Hypothalamus (tissue), 51 donors: ENCODE measurements around the gene NUDT2.
"Not testable (repeated sequence)": the region's sequence is repeated elsewhere in the genome, so short reads cannot be mapped to it uniquely, and the experiment has no call there.

Experiments
- DNase-seq, 51 donors: peaks; one replicate each; lab custom pipeline; 2025; lab: John Stamatoyannopoulos, UW

Gene NUDT2

DNA sequence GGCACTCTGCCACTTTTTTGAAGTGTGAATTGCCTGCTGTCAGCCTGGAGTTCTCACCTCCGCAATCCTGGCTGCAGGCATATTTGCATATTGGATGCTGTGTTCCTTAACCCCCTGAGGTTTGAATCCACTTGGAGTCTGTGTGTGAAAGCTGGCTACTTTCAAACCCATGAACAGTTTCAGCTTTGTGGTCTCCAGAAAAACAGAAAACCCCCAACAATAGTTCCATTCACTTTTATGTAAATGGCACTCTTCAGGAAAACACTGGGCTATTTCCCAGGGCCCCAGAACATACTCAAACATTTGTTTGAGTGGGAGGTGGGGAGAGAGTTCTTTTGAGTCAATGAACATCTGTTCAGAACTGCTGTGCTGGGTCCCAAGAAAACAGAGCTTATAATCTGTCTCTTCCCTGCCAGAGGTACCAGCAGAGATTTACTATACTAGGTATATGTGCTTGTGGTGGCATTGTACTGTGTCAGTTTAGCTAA is 5.0 kb downstream of the NUDT2 start:
- peak in 34 of 51 donors; percentile 12 to 91 (median 56) for DNase-seq

DNA sequence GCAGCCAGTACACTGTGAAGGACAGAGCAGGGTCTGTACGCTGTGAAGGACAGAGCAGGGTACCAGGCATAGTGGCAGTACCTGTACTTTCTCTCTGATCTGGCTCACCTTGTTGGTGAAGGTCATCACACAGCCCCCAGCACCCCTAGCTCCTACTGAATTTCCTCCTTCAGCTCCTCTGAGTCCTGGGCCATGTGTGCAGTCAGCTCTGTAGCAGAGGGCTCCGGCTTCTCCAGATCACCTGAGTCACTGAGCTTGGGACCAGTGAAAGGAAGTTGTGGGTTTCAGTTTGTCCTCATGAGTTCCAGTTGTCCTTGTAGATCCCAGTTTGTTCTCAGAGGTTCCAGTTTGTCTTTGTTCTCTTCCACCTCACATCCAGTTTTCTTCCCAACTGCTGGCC is 5.5 kb downstream of the NUDT2 start:
- DNase-seq: peak in 3 of 51 donors; percentile 19 to 74 (median 46)

DNA sequence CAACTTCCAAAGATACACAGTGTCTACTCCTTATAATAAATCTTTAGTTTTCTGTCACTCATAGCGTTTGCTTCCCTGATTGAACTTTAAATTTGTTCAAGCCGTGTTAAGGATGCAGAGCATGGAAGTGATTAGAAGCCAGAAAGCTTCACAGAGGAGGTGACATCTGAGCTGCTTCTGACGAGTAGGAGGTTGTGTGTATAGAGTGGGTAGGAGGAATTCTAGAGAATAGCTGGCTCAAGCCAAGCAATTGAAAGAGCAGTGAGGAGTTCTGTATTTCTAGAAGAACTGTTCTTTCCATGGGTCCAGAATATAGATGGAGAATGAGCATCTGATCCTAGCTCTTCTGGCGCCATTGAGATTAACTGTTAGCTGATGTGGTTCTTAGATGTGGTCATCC is 6.0 kb downstream of the NUDT2 start:
- DNase-seq: no peak

DNA sequence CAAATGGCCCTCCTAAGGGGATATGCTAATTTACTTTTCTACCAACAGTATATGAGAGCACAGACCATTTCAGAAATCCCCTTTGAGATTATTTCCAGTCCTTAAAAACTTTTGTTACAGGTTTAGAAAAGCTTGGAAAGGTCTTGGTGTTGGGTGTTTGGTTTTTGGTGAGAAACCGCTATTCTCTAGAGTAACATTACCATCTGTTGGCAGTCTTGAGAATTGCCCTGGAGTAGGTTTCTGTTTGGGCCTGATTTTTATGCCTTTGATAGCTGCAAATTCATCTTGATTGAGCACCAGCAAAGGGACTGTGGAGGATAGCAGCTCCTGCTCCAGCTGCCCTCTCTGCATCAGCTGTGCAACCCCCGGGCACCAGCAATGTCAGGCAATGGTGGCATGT is 8.0 kb downstream of the NUDT2 start:
- DNase-seq: no peak

DNA sequence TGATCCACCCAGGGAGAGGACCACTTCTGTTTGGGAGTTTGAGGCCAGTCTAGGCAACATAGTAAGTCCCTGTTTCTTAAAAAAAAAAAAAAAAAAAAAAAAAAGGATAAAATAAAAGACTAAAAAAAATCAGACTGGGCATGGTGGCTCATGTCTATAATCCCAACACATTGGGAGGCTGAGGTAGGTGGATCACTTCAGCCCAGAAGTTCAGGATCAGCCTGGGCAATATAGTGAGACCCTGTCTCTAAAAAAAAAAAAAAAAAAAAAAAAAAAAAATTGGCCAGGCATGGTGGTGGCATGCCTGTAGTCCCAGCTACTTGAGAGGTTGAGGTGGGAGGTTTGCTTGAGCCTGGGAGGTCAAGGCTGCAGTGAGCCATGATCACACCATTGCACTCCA is 8.7 kb downstream of the NUDT2 start:
- DNase-seq: not testable (repeated sequence)

DNA sequence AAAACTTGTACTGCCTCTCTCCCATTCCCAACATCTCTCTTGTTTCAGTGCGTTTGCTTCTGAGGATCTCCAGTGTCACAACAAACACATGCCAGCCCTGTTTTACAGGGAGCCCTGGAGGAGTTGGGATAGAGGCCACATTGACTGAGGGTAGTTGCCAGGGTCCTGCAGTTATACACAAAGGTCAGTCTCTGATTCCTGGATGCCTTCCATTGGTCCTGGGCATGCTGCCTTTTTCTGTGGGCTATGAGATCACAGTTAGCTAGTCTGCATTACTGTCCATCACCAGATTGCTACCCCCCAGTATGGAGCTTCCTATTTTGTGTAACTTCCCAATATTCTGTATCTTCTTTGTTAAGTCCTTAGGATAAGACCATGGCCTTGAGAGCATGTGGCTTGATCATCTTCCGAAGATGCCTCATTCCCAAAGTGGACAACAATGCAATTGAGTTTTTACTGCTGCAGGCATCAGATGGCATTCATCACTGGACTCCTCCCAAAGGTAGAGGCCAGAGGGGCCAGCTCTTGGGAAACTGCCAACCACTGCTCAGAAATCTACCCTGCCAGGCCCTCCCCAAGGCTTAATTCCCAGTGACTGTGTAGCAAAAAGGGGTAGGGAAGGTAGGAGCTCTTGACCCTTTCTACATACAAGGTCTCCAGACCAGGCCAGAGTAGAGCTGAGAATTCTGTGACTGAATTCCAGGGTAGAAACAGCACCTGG is 9.5 kb downstream of the NUDT2 start:
- peak in 27 of 51 donors; percentile 13 to 71 (median 51) for DNase-seq

DNA sequence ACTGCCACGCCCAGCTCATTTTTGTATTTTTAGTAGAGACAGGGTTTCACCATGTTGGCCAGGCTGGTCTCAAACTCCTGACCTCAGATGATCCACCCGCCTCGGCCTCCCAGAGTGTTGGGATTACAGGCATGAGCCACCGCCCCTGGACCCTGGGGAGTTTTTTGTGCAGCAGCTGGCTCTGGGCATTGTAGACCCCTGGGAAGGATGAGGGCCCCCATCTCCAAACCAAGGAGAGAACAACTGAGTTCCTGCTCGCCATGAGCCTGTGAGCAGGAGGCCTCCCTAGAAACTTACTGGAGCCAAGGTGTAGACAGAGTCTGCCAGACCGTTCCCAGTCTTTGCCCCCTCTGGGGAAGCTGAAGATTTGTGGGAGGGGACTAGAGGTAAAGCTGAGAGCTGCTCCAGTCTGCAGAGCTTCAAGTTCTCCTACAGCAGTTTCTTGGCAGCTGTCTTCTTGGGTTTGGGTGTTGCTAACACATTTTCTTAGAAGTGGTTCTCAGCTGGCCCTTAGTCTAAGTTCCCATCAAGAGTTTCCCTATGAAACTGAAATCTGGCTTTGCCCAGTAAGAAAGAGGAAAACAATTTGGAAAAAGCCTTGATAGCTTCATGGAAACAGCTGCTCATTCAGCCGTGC is 12.4 kb downstream of the NUDT2 start:
- DNase-seq: no peak

DNA sequence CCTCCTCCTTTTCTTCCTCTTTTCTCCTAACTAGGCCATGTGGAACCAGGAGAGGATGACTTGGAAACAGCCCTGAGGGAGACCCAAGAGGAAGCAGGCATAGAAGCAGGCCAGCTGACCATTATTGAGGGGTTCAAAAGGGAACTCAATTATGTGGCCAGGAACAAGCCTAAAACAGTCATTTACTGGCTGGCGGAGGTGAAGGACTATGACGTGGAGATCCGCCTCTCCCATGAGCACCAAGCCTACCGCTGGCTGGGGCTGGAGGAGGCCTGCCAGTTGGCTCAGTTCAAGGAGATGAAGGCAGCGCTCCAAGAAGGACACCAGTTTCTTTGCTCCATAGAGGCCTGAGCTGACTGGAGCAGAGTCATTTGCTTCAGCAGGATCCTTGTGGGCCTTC is 13.7 kb downstream of the NUDT2 start:
- peak in 39 of 51 donors; percentile 14 to 88 (median 64) for DNase-seq

DNA sequence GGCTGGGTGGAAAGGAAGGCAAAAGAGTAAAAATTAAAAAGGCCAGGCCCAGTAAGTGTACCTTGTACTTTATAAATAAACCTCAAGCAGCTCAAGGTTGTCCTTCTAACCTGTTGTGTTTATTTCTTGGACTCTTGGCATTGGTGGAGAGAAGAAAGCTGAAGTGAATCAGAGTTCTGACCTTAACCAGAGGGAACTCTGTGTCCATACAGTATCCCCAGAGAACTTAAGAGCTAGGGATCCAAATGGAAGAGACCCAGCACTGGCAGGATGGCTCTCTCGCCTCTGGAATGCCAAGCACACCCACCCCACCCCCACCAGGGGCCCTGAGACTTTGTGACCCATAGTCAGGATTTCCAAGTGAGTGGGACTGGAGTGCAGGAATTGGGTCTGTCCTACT is 14.2 kb downstream of the NUDT2 start:
- no peak for DNase-seq

DNA sequence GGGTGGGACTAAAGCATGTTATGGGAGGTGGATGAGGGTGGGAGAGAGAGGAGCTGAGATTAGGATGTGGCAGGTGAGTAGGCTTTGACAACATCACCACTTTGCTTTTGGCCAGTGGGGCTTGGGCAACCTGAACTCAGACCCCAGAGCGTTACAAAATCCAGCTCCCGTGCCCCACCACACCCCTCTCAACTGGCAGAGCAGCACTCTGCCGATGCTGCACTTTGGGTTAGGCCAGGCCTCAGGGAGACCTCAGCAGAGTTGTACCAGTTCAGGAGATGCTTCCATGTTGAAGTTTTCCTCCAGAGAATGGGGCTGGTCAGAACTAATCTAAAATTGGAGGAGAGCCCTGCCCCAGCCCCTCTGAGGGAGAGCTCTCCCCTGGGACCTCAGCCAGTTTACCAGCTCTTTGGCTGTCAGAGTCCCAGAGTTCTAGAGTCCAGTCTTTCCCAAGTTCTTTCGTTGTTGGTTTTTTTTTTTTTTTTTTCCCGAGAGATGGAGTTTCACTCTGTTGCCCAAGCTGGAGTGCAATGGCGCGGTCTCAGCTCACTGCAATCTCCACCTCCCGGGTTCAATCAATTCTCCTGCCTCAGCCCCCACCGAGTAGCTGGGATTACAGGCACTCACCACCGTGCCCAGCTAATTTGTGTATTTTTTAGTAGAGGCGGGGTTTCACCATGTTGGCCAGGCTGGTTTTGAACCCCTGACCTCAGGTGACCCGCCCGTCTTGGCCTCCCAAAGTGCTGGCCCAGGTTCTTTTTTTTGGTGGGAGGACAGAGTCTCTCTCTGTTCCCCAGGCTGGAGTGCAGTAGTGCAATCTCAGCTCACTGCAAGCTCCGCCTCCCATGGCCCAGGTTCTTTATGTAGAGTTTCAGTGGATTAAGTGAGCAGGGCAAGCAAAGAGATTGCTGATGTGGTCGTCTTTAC is 17.8 kb downstream of the NUDT2 start:
- no peak for DNase-seq

DNA sequence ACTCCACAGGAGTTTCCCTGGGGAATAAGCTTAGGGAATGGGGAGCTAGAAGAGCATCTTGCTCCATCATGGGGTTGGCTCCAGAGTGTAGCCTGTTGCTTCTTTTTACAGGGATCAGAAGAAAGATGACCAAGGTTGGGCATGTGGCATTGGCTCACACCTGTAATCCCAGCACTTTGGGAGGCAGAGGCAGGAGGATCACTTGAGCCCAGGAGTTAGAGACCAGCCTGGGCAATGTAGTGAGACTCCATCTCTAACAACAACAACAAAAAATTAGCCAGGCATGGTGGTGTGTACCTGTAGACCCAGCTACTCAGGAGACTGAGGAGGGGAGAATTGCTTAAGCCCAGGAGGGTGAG is 18.4 kb downstream of the NUDT2 start:
- DNase-seq: no peak

DNA sequence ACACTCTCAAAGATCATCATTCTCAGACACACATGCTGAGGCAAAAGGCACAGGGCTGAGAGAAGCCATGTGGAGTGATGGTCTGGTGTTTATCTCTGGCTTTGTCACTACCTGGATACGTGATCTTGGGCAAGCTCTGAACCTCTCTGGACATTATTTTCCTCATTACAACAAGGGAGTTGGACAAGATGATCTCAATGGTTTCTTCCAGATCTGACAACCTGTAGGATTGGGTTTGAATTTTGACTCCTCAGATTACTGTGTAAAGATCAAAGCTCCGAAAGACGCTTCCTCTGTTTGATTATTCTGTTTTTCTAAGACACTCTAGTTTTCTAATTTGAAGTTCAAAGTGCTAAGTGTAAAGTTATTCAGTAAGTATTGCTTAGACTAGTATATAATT is 20.0 kb downstream of the NUDT2 start:
- no peak for DNase-seq

DNA sequence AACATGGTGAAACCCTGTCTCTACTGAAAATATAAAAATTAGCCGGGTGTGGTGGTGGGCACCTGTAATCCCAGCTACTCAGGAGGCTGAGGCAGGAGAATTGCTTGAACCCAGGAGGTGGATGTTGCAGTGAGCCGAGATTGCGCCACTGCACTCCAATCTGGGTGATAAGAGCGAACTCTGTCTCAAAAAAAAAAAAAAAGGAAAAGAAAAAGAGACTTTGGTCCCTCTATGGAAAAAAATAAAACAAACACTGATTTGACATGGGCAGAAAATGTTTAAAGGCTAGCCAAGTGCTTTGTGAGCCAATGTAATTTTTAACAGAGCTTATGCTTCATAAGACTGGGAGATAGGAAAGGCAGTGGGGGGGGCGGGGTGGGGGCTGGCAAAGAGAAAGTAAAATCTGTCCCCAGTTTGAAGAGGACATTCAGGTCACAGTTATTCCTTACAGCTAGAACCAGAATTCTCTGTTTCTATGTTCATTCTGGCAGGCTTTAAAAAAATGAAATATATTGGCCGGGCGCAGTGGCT is 22.8 kb downstream of the NUDT2 start:
- DNase-seq: not testable (repeated sequence)

DNA sequence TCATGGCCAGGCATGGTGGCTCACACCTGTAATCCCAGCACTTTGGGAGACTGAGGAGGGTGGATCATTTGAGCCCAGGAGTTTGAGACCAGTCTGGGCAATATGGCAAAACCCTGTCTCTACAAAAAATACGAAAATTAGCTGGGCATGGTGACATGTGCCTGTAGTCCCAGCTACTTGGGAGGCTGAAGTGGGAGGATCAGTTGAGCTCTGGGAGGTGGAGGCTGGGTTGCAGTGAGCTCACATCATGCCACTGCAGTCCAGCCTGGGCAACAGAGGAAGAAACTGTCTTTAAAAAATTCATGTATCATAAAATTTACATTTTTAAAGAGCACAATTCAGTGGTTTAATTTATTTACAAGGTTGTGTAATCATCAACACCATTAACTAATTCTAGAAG is 23.6 kb downstream of the NUDT2 start:
- DNase-seq: not testable (repeated sequence)

DNA sequence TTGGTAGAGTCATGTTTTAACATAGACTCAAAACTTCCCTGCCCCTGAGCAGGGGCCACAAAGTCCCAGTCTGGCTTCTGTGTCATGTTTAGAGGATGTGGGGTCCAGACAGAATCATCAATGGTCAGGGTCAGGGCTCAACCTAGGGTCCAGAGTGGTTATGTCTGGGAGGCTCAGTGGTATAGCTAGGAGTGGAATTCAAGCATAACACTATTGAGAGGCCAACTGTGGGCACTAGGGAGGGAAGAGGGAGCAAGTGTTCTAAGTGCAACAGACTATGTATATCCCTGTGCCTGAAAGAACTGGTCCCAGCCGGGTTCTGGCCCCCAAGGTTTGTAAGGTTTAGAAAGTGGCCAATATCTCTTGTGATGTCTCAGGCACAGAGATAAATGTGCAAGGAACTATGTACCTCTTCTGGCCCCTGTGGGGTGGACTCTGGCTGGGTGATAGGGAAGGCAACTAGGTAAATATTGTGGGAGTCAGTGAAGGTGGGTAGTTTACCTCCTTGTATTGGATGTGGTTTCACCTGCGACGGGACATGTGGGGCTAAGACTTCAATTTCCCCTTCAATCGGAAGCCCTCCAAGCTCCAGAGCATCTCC is 33.3 kb downstream of the NUDT2 start:
- no peak for DNase-seq

DNA sequence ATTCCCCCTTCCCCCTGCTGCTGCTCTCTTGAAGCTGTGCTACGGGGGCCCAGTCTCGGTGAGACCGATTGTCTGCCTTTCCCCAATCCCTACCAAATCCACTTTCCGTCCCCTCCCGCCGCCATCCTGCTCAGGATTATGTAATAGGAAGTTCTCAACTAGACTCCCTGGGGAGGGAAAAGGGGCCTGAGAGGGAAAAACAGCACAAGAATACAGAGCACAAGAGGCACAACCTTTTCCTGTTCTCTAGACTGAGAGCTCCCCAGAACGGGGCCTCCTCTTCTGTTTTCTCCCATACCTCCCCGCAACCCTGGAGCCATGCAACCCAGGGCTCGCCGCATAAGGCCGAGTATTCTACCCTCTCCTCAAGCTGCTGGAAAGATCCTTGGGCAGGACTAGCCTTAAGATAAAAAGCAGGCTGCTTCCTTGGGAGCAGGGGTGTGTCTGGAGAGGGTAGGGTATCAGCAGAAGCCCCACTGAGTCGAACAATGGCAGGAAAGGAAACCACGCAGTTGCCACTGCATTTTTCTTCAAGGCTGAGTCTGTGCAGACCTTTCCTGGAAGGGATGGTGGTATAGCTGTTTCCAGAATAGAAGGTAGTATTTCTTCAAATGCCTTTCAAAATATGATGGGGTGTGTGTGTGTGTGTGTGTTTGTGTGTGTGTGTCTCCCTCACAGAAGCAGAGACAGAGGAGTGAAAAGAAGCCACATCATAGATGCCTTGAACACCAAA is 34.4 kb downstream of the NUDT2 start:
- DNase-seq: no peak

DNA sequence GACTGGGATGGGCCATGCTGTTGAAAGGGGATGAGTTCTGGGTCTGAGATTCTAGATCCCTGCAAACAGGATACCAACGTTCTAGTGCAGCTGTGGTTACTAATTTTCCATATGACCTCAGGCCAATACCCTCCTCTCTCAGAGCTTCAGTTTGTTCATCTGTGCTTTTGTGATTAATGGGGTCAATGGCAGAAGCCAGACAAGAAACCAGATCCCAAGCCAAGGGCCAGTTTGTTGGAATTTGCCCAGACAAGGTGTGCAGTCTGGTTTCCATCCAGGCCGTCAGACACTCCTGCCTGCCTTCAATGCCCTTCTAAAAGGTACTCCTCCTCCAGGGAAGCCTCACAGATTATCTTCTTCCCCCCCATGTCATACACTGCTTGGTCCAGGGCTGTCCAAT is 35.9 kb downstream of the NUDT2 start:
- DNase-seq: no peak

DNA sequence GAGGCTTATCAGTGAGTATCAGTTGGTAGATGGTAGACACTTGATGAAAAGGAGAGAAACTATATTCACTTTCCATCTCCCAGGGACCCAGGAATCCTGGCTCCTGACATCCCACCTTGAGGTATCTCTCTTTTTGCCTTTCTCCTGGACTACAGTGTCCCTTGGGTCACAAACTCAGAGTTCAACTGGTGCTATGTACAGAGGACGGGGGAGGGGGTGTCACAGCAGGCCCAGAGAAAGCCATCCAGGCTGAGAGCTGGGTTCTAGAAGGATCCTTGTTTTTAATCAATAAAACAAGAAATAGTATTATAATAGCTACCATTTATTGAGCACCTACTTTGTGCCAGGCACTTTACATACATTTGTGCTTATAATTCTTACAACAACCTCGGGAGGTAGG is 37.0 kb downstream of the NUDT2 start:
- DNase-seq: no peak

DNA sequence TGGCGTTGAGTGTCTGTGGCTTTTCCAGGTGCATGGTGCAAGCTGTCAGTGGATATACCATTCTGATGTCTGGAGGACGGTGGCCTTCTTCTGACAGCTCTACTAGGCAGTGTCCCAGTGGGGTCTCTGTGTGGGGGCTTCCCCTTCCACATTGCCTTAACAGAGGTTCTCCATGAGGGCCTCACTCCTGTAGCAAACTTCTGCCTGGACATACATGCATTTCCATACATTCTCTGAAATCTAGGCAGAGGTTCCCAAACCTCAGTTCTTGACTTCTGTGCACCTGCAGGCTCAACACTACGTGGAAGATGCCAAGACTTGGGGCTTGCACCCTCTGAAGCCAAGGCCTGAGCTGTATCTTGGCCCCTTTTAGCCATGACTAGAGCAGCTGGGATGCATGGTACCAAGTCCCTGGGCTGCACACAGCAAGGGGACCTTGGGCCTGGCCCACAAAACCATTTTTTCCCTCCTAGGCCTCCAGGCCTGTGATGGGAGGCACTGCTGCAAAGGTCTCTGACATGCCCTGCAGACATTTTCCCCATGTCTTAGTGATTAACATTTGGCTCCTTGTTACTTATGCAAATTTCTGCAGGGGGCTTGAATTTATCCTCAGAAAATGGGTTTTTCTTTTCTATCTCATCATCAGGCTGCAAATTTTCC is 38.5 kb downstream of the NUDT2 start:
- DNase-seq: not testable (repeated sequence)
